GM18502 (cell line): ENCODE measurements around the gene SLC5A7.

Experiments used
- ATAC-seq: cut with Tn5 transposase; IDR thresholded peaks from one replicate; pipeline ENCODE4 v1.9.1; 2021; ENCODE audit warnings: mild to moderate bottlenecking; ENCODE audit not compliant: unreplicated experiment, poor library complexity

Gene SLC5A7

GRCh38 chr2:108061439-108062042, 75.2 kb downstream of the SLC5A7 start:
- ATAC-seq: no peak
